Neuron (in vitro differentiated cells): ENCODE measurements around the gene PTPRO.

ENCODE experiments used
- H2AFZ ChIP-seq: one replicate; pipeline ENCODE4 v1.6.1; 2013; ENCODE audit warnings: low read depth, mild to moderate bottlenecking, inconsistent platforms, low read length, moderate library complexity
- H3K27me3 ChIP-seq: one replicate; pipeline ENCODE4 v1.6.1; 2013; ENCODE audit warnings: low read length; ENCODE audit not compliant: insufficient read depth
- H3K36me3 ChIP-seq: one replicate; pipeline ENCODE4 v1.6.1; 2013; ENCODE audit warnings: low read length; ENCODE audit not compliant: insufficient read depth
- H3K4me1 ChIP-seq: one replicate; pipeline ENCODE4 v1.6.1; 2013; ENCODE audit warnings: low read length; ENCODE audit not compliant: insufficient read depth
- H3K4me3 ChIP-seq: 2 replicates; pipeline ENCODE4 v1.5.1; 2013; ENCODE audit warnings: mild to moderate bottlenecking, low read length, moderate library complexity
- H3K9me3 ChIP-seq: one replicate; pipeline ENCODE4 v1.6.1; 2013; ENCODE audit warnings: low read length

PTPRO gene

GRCh38 chr12:15646581-15646980 is 324.3 kb downstream of the PTPRO start:
- Histone ChIP-seq H3K4me1 (no peaks in the 10 kb centered on the region), H3K4me3 (no peak overlapping the region), H3K27me3 (no peaks in the 10 kb centered on the region), H2AFZ (no peak overlapping the region), H3K9me3 (peaks cover 4% of the 10 kb centered on the region), H3K36me3 (peaks cover 29% of the 10 kb centered on the region)
